Osteocyte (in vitro differentiated cells): ENCODE data around the gene UPP2. TPM values are rescaled to one million over a fixed set of nuclear protein-coding genes. Genes with fewer than 3 reads are reported as not detected.

Source experiments
- DNase-seq: peaks from one replicate; pipeline ENCODE4 v3.0.0; 2021; ENCODE audit warnings: mixed read lengths; ENCODE audit not compliant: unreplicated experiment; ENCODE audit errors: extremely low spot score
- H3K27ac Mint-ChIP-seq: one replicate; pipeline ENCODE4 v1.8.0; 2021; ENCODE audit warnings: mild to moderate bottlenecking, mixed read lengths; ENCODE audit not compliant: unreplicated experiment
- H3K27me3 Mint-ChIP-seq: one replicate; pipeline ENCODE4 v1.8.0; 2021; ENCODE audit warnings: mixed read lengths; ENCODE audit not compliant: unreplicated experiment
- H3K36me3 Mint-ChIP-seq: one replicate; pipeline ENCODE4 v1.8.0; 2021; ENCODE audit warnings: mixed read lengths; ENCODE audit not compliant: unreplicated experiment
- H3K4me1 Mint-ChIP-seq: one replicate; pipeline ENCODE4 v1.8.0; 2021; ENCODE audit warnings: mixed read lengths; ENCODE audit not compliant: unreplicated experiment
- H3K4me3 Mint-ChIP-seq: one replicate; pipeline ENCODE4 v1.8.0; 2021; ENCODE audit warnings: mild to moderate bottlenecking, moderate library complexity, mixed read lengths; ENCODE audit not compliant: unreplicated experiment
- H3K9me3 Mint-ChIP-seq: one replicate; pipeline ENCODE4 v1.8.0; 2021; ENCODE audit warnings: mixed read lengths; ENCODE audit not compliant: unreplicated experiment
- CTCF ChIP-seq: fragments of 200-600 bp; sonication (generic); IDR thresholded peaks from 2 replicates; pipeline ENCODE4 v1.5.0; 2021; ENCODE audit warnings: antibody characterized with exemption, mild to moderate bottlenecking, moderate library complexity
- total RNA-seq: library from RNA; stranded (reverse); gene quantifications from 2 replicates; pipeline ENCODE4 v1.2.1, GENCODE V29; 2021

Gene UPP2
- total RNA-seq, 1 donor from 2014 or later, result not detected

GRCh38 chr2:158174495-158174894 lies 72.8 kb downstream of the UPP2 start:
- H3K36me3 Mint-ChIP-seq, result no peaks in the 10 kb centered on the region
- H3K27me3 Mint-ChIP-seq, result peaks cover 3% of the 10 kb centered on the region
- H3K9me3 Mint-ChIP-seq, result peaks cover 4% of the 10 kb centered on the region
- DNase-seq, result no peak
- H3K27ac Mint-ChIP-seq, result no peak overlapping the region
- TF ChIP-seq CTCF, result no peak
- peaks cover 1% of the 10 kb centered on the region for H3K4me1 Mint-ChIP-seq
- H3K4me3 Mint-ChIP-seq, result no peak overlapping the region

GRCh38 chr2:158174956-158175355 lies 73.3 kb downstream of the UPP2 start:
- Mint-ChIP-seq H3K27me3 (peaks cover 3% of the 10 kb centered on the region), H3K4me1 (peaks cover 4% of the 10 kb centered on the region), H3K27ac (no peak overlapping the region), H3K36me3 (no peaks in the 10 kb centered on the region), H3K9me3 (peaks cover 4% of the 10 kb centered on the region), H3K4me3 (no peak overlapping the region)
- no peak for TF ChIP-seq CTCF
- no peak for DNase-seq

- TF ChIP-seq CTCF, result no peak
- Mint-ChIP-seq H3K27ac (no peak overlapping the region), H3K4me3 (no peak overlapping the region), H3K36me3 (no peaks in the 10 kb centered on the region), H3K4me1 (peaks cover 34% of the 10 kb centered on the region), H3K27me3 (no peaks in the 10 kb centered on the region), H3K9me3 (peaks cover 4% of the 10 kb centered on the region)
- no peak for DNase-seq
Measured at GRCh38 chr2:158178646-158179045, 77.0 kb downstream of the UPP2 start.

GRCh38 chr2:158179660-158180059 lies 78.0 kb downstream of the UPP2 start:
- Mint-ChIP-seq H3K4me1 (peaks cover 44% of the 10 kb centered on the region), H3K9me3 (peaks cover 4% of the 10 kb centered on the region), H3K27me3 (no peaks in the 10 kb centered on the region), H3K4me3 (no peak overlapping the region), H3K27ac (no peak overlapping the region), H3K36me3 (no peaks in the 10 kb centered on the region)
- DNase-seq, result no peak
- peak; percentile 74 for TF ChIP-seq CTCF

- Mint-ChIP-seq H3K4me3 (no peak overlapping the region), H3K27me3 (no peaks in the 10 kb centered on the region), H3K9me3 (no peaks in the 10 kb centered on the region), H3K4me1 (peaks cover 56% of the 10 kb centered on the region), H3K27ac (no peak overlapping the region), H3K36me3 (no peaks in the 10 kb centered on the region)
- no peak for TF ChIP-seq CTCF
- no peak for DNase-seq
Measured at GRCh38 chr2:158181171-158181570, 79.5 kb downstream of the UPP2 start.
